NCI-H526 (cell line): Measurements from ENCODE around the gene TRRAP.
"Not testable (repeated sequence)": the region's sequence is repeated elsewhere in the genome, so short reads cannot be mapped to it uniquely, and the experiment has no call there.

ENCODE experiments used
- DNase-seq, 2 experiments: peaks; one replicate each; lab custom pipeline; 2025; lab: John Stamatoyannopoulos, UW

TRRAP gene

GRCh38 chr7:99030457-99030856 is 152.1 kb downstream of the TRRAP start:
- no peak for DNase-seq

GRCh38 chr7:99030951-99031350 is 152.6 kb downstream of the TRRAP start:
- no peak for DNase-seq

- DNase-seq = no peak
Observed at GRCh38 chr7:99031496-99031895, 153.2 kb downstream of the TRRAP start.

GRCh38 chr7:99032928-99033327 is 154.6 kb downstream of the TRRAP start:
- no peak for DNase-seq

- DNase-seq = no peak
Observed at GRCh38 chr7:99033765-99034164, 155.4 kb downstream of the TRRAP start.

GRCh38 chr7:99034932-99035722 is 156.8 kb downstream of the TRRAP start:
- DNase-seq = no peak

- DNase-seq = no peak
Observed at GRCh38 chr7:99035723-99036545, 157.6 kb downstream of the TRRAP start.

GRCh38 chr7:99036546-99037111 is 158.3 kb downstream of the TRRAP start:
- peak in 1 of 2 experiments; percentile 31 for DNase-seq

- DNase-seq = no peak
Observed at GRCh38 chr7:99037327-99037940, 159.1 kb downstream of the TRRAP start.

GRCh38 chr7:99038086-99038855 is 159.9 kb downstream of the TRRAP start:
- no peak for DNase-seq

- no peak for DNase-seq
Observed at GRCh38 chr7:99039384-99039891, 161.1 kb downstream of the TRRAP start.

GRCh38 chr7:99040104-99040958 is 162.0 kb downstream of the TRRAP start:
- DNase-seq = peak; percentile 77 to 91

- no peak for DNase-seq
Observed at GRCh38 chr7:99041526-99041925, 163.2 kb downstream of the TRRAP start.

GRCh38 chr7:99042957-99043356 is 164.6 kb downstream of the TRRAP start:
- DNase-seq = no peak

GRCh38 chr7:99044858-99045257 is 166.5 kb downstream of the TRRAP start:
- not testable (repeated sequence) for DNase-seq

GRCh38 chr7:99046262-99046661 is 167.9 kb downstream of the TRRAP start:
- not testable (repeated sequence) for DNase-seq

GRCh38 chr7:99046722-99047121 is 168.4 kb downstream of the TRRAP start:
- DNase-seq = no peak

GRCh38 chr7:99047526-99048077 is 169.3 kb downstream of the TRRAP start:
- DNase-seq = no peak

GRCh38 chr7:99050971-99051370 is 172.6 kb downstream of the TRRAP start:
- DNase-seq = no peak

- no peak for DNase-seq
Observed at GRCh38 chr7:99054781-99055180, 176.4 kb downstream of the TRRAP start.
